Measurements from ENCODE around the gene CTNNB1.

GRCh38 chr3:41258239-41258800, 59.0 kb downstream of the CTNNB1 start:
- TF ChIP-seq POLR2A (IDR thresholded peaks at IDR 0.05) (no peak), CTCF (IDR thresholded peaks at IDR 0.05) (no peak), EP300 (IDR thresholded peaks at IDR 0.05) (no peak)

Data from ovary (tissue), 3 donors.